ENCODE data around the gene INIP. TPM values are rescaled to one million over a fixed set of nuclear protein-coding genes. Genes with fewer than 3 reads are reported as not detected.

INIP gene
- total RNA-seq, 4 donors from 2014 or later = 6.0 to 13.4 (median 7.8) TPM

- H3K4me3 ChIP-seq = no peak overlapping the region
- no peaks in the 10 kb centered on the region for H3K4me1 ChIP-seq
- intact Hi-C loops (cut with DNase I; ENCODE audit: low total_unique reads) = no loop called here
- no peak for DNase-seq
- H3K27me3 ChIP-seq = no peaks in the 10 kb centered on the region
- H3K9me3 ChIP-seq = no peaks in the 10 kb centered on the region
- no peak for TF ChIP-seq POLR2A (IDR thresholded peaks at IDR 0.05)
- no peak for TF ChIP-seq CTCF (IDR thresholded peaks at IDR 0.05 in 4 of 5, conservative IDR thresholded peaks at IDR 0.05 in 1 of 5)
- in situ Hi-C loops (cut with MboI; ENCODE audit: low sequenced_read_pairs in 4 of 4) = no loop called here
- H3K27ac ChIP-seq = no peak overlapping the region
- no peaks in the 10 kb centered on the region for H3K36me3 ChIP-seq
- no peak for ATAC-seq
Observed at GRCh38 chr9:112669326-112669725, 48.6 kb downstream of the INIP start.

- Histone ChIP-seq H3K4me1 (no peaks in the 10 kb centered on the region), H3K27me3 (no peaks in the 10 kb centered on the region), H3K4me3 (no peak overlapping the region), H3K36me3 (no peaks in the 10 kb centered on the region), H3K27ac (no peak overlapping the region), H3K9me3 (no peaks in the 10 kb centered on the region)
- no peak for ATAC-seq
- in situ Hi-C loops (cut with MboI; ENCODE audit: low sequenced_read_pairs in 4 of 4) = no loop called here
- intact Hi-C loops (cut with DNase I; ENCODE audit: low total_unique reads) = no loop called here
- TF ChIP-seq CTCF (IDR thresholded peaks at IDR 0.05 in 4 of 5, conservative IDR thresholded peaks at IDR 0.05 in 1 of 5) (no peak), POLR2A (IDR thresholded peaks at IDR 0.05) (no peak)
- DNase-seq = no peak
Observed at GRCh38 chr9:112665347-112665746, 52.6 kb downstream of the INIP start.

GRCh38 chr9:112664531-112664930 is 53.4 kb downstream of the INIP start:
- DNase-seq = no peak
- in situ Hi-C loops (cut with MboI; ENCODE audit: low sequenced_read_pairs in 4 of 4) = no loop called here
- H3K27me3 ChIP-seq = no peaks in the 10 kb centered on the region
- H3K36me3 ChIP-seq = no peaks in the 10 kb centered on the region
- no peak overlapping the region for H3K27ac ChIP-seq
- H3K9me3 ChIP-seq = no peaks in the 10 kb centered on the region
- ATAC-seq = no peak
- H3K4me3 ChIP-seq = no peak overlapping the region
- intact Hi-C loops (cut with DNase I; ENCODE audit: low total_unique reads) = no loop called here
- H3K4me1 ChIP-seq = no peaks in the 10 kb centered on the region
- TF ChIP-seq CTCF (IDR thresholded peaks at IDR 0.05 in 4 of 5, conservative IDR thresholded peaks at IDR 0.05 in 1 of 5) = no peak
- TF ChIP-seq POLR2A (IDR thresholded peaks at IDR 0.05) = no peak

GRCh38 chr9:112663681-112664080 is 54.2 kb downstream of the INIP start:
- no peak overlapping the region for H3K4me3 ChIP-seq
- no peak overlapping the region for H3K27ac ChIP-seq
- DNase-seq (no peak), ATAC-seq (no peak)
- intact Hi-C loops (cut with DNase I; ENCODE audit: low total_unique reads) = no loop called here
- TF ChIP-seq POLR2A (IDR thresholded peaks at IDR 0.05) (no peak), CTCF (IDR thresholded peaks at IDR 0.05 in 4 of 5, conservative IDR thresholded peaks at IDR 0.05 in 1 of 5) (no peak)
- H3K27me3 ChIP-seq = no peaks in the 10 kb centered on the region
- H3K36me3 ChIP-seq = no peaks in the 10 kb centered on the region
- H3K9me3 ChIP-seq = no peaks in the 10 kb centered on the region
- H3K4me1 ChIP-seq = no peaks in the 10 kb centered on the region
- in situ Hi-C loops (cut with MboI; ENCODE audit: low sequenced_read_pairs in 4 of 4) = no loop called here

- Histone ChIP-seq H3K27ac (no peak overlapping the region), H3K36me3 (no peaks in the 10 kb centered on the region), H3K4me3 (no peak overlapping the region), H3K27me3 (no peaks in the 10 kb centered on the region), H3K4me1 (no peaks in the 10 kb centered on the region), H3K9me3 (no peaks in the 10 kb centered on the region)
- no peak for TF ChIP-seq CTCF (IDR thresholded peaks at IDR 0.05 in 4 of 5, conservative IDR thresholded peaks at IDR 0.05 in 1 of 5)
- no peak for TF ChIP-seq POLR2A (IDR thresholded peaks at IDR 0.05)
- in situ Hi-C loops (cut with MboI; ENCODE audit: low sequenced_read_pairs in 4 of 4) = no loop called here
- DNase-seq (no peak), ATAC-seq (no peak)
- intact Hi-C loops (cut with DNase I; ENCODE audit: low total_unique reads) = no loop called here
Observed at GRCh38 chr9:112659906-112660305, 58.0 kb downstream of the INIP start.
